GM23338 (cell line): ENCODE data around the gene DTNB.

Experiments
- CREB1 ChIP-seq: fragments of 250-450 bp; sonication (Bioruptor Pico); IDR thresholded peaks from 2 replicates; pipeline ENCODE4 v1.5.0; 2020; ENCODE audit warnings: low read depth, mild to moderate bottlenecking, moderate library complexity
- EZH2 ChIP-seq: fragments of 200-600 bp; sonication (generic); IDR thresholded peaks from one replicate; pipeline ENCODE4 v1.8.0; 2017; ENCODE audit warnings: antibody characterized with exemption, mild to moderate bottlenecking, low read depth; ENCODE audit not compliant: unreplicated experiment
- EZH2phosphoT487 ChIP-seq: fragments of 200-600 bp; sonication (generic); IDR thresholded peaks from one replicate; pipeline ENCODE4 v1.8.1; 2018; ENCODE audit warnings: antibody characterized with exemption; ENCODE audit not compliant: unreplicated experiment
- NANOG ChIP-seq: IDR thresholded peaks from 2 replicates; pipeline ENCODE4 v1.6.1; 2016; ENCODE audit warnings: antibody characterized with exemption, borderline replicate concordance
- POLR2AphosphoS5 ChIP-seq: IDR thresholded peaks from 2 replicates; pipeline ENCODE4 v1.6.1; 2016; ENCODE audit warnings: antibody characterized with exemption, low read depth
- ZNF331 ChIP-seq: fragments of 250-450 bp; sonication (Bioruptor Pico); IDR thresholded peaks from 2 replicates; pipeline ENCODE4 v1.5.0; 2020; ENCODE audit warnings: low read depth, mild to moderate bottlenecking, moderate library complexity
- TF ChIP-seq, protein P1 (sequence below): IDR thresholded peaks from one replicate; pipeline ENCODE4 v1.6.1; 2018; ENCODE audit warnings: antibody characterized with exemption; ENCODE audit not compliant: unreplicated experiment
- TF ChIP-seq, protein P2 (sequence below), 2 experiments: fragments of 200-600 bp in 1 of 2; sonication (generic) in 1 of 2; conservative IDR thresholded peaks; 2 replicates each; pipeline versions ENCODE4 v1.5.1 to v1.6.1; 2016 to 2017; ENCODE audit warnings: antibody characterized with exemption in 2 of 2, low read depth in 2 of 2, mild to moderate bottlenecking in 2 of 2, moderate library complexity in 1 of 2
- TF ChIP-seq, protein P3 (sequence below): IDR thresholded peaks from 2 replicates; pipeline ENCODE4 v1.6.1; 2016; ENCODE audit warnings: antibody characterized with exemption

DNA sequence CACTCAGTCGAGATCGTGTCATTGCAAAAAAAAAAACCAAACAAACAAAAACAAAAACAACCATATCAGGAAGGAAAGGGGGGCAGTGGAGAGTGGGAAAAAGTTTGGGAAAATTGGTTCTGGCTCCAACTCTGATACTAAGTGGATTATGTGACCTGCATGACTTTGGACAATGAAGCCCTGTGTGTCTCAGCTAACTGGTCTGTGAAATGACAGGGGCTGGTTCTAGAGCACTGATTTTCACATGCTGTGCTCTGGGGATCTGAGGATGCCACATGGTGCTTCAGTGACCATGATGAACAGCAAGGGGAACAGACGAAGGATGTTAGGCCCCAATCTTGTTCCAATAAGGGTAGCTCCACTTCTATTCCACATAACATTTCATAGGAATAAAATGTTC is 174.2 kb downstream of the DTNB start:
- no peak for TF ChIP-seq CREB1 (CRISPR knock-in tag)
- no peak for TF ChIP-seq ZNF331 (CRISPR knock-in tag)
- no peak for TF ChIP-seq EZH2
- TF ChIP-seq POLR2AphosphoS5 = no peak
- TF ChIP-seq, protein P1, sequence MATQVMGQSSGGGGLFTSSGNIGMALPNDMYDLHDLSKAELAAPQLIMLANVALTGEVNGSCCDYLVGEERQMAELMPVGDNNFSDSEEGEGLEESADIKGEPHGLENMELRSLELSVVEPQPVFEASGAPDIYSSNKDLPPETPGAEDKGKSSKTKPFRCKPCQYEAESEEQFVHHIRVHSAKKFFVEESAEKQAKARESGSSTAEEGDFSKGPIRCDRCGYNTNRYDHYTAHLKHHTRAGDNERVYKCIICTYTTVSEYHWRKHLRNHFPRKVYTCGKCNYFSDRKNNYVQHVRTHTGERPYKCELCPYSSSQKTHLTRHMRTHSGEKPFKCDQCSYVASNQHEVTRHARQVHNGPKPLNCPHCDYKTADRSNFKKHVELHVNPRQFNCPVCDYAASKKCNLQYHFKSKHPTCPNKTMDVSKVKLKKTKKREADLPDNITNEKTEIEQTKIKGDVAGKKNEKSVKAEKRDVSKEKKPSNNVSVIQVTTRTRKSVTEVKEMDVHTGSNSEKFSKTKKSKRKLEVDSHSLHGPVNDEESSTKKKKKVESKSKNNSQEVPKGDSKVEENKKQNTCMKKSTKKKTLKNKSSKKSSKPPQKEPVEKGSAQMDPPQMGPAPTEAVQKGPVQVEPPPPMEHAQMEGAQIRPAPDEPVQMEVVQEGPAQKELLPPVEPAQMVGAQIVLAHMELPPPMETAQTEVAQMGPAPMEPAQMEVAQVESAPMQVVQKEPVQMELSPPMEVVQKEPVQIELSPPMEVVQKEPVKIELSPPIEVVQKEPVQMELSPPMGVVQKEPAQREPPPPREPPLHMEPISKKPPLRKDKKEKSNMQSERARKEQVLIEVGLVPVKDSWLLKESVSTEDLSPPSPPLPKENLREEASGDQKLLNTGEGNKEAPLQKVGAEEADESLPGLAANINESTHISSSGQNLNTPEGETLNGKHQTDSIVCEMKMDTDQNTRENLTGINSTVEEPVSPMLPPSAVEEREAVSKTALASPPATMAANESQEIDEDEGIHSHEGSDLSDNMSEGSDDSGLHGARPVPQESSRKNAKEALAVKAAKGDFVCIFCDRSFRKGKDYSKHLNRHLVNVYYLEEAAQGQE = no peak
- TF ChIP-seq, protein P2, sequence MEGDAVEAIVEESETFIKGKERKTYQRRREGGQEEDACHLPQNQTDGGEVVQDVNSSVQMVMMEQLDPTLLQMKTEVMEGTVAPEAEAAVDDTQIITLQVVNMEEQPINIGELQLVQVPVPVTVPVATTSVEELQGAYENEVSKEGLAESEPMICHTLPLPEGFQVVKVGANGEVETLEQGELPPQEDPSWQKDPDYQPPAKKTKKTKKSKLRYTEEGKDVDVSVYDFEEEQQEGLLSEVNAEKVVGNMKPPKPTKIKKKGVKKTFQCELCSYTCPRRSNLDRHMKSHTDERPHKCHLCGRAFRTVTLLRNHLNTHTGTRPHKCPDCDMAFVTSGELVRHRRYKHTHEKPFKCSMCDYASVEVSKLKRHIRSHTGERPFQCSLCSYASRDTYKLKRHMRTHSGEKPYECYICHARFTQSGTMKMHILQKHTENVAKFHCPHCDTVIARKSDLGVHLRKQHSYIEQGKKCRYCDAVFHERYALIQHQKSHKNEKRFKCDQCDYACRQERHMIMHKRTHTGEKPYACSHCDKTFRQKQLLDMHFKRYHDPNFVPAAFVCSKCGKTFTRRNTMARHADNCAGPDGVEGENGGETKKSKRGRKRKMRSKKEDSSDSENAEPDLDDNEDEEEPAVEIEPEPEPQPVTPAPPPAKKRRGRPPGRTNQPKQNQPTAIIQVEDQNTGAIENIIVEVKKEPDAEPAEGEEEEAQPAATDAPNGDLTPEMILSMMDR (conservative IDR thresholded peaks at IDR 0.05; ENCODE audit: low read depth in 2 of 2) = no peak
- TF ChIP-seq, protein P3, sequence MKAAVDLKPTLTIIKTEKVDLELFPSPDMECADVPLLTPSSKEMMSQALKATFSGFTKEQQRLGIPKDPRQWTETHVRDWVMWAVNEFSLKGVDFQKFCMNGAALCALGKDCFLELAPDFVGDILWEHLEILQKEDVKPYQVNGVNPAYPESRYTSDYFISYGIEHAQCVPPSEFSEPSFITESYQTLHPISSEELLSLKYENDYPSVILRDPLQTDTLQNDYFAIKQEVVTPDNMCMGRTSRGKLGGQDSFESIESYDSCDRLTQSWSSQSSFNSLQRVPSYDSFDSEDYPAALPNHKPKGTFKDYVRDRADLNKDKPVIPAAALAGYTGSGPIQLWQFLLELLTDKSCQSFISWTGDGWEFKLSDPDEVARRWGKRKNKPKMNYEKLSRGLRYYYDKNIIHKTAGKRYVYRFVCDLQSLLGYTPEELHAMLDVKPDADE = no peak
- TF ChIP-seq EZH2phosphoT487 = no peak
- no peak for TF ChIP-seq NANOG
